ENCODE measurements around the gene TNFAIP3.

DNA sequence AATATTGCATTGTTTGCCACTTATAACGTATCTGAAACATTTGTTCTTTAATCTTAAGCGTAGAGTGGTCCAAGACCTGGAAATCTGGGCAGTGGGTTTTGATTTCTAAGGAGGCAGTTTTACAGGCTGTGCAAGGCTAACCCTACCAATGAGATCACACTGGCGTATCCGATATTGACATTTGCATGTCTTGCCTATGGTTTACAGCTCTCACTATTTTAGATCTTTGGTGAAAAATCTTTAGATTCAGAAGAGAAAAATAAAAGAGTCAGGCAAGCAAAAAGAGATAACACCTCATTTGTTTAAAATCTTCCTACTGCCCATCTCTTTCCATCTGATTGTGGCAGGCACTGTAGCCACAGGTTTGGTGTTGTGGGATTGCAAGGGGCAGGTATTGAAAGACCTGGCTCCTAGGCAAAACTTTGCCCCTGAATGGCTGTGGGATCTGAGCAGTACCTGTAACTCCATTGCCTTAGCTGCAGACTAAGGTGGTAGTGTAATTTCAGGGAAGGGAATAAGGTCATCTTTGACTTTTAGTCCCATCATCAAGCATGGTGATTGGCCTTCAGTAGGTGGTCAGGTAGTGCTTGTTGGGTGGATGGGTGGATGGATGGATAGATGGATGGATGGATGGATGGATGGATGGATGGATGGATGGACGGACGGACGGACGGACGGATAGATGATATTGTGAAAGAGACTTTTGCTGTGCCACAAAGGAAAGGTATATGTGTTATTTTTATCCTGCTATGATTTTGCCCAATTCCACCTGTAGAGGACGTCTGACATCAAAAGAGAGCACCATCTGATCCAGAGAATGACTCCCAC is 1.9 kb downstream of the TNFAIP3 start:
- TF ChIP-seq YY1 (IDR thresholded peaks at IDR 0.05; ENCODE audit: insufficient read depth, insufficient read length) (no peak), SUZ12 (IDR thresholded peaks at IDR 0.05; ENCODE audit: extremely low read depth, insufficient read depth, insufficient read length) (no peak)

All from NT2/D1 (cell line).